CD4-positive, alpha-beta T cell (primary cell): ENCODE measurements around the gene ALPG. TPM values are rescaled to one million over a fixed set of nuclear protein-coding genes. Genes with fewer than 3 reads are reported as not detected.
"Not testable (repeated sequence)": the region's sequence is repeated elsewhere in the genome, so short reads cannot be mapped to it uniquely, and the experiment has no call there.

ENCODE experiments used
- ATAC-seq: fragments of 200-7000 bp; cut with Tn5 transposase; one replicate; pipeline ENCODE4 v1.10.0; 2022; ENCODE audit warnings: mild to moderate bottlenecking; ENCODE audit not compliant: poor library complexity
- CTCF ChIA-PET: fragments of 350-600 bp; sonication (Branson Sonifier 250); formaldehyde crosslinking; loops from one replicate; lab custom pipeline; 2021; ENCODE audit warnings: antibody characterized with exemption, inconsistent platforms; lab: Charles Lee
- POLR2A ChIA-PET: fragments of 350-600 bp; sonication (Branson Sonifier 250); formaldehyde crosslinking; loops from one replicate; lab custom pipeline; 2021; ENCODE audit warnings: antibody characterized with exemption, inconsistent platforms; lab: Charles Lee
- DNase-seq, 14 experiments: peaks; one replicate each; pipeline ENCODE4 v3.0.0-alpha.2; 2013 to 2020; ENCODE audit warnings: mixed read lengths in 2 of 14
- H3K27ac ChIP-seq, 2 donors: one replicate each; pipeline versions ENCODE4 v1.5.1 to v1.7.0; 2013; ENCODE audit warnings: low read length in 2 of 2, low read depth in 1 of 2, mild to moderate bottlenecking in 1 of 2
- H3K27me3 ChIP-seq, 2 experiments: 1 replicate in 1 of 2; 2 replicates in 1 of 2; pipeline versions ENCODE4 v1.6.1 to v1.7.0; 2013; ENCODE audit warnings: low read length in 2 of 2, control low read depth in 1 of 2, mild to moderate bottlenecking in 1 of 2, moderate library complexity in 1 of 2; ENCODE audit not compliant: insufficient read depth in 2 of 2, control insufficient read depth in 1 of 2
- H3K36me3 ChIP-seq: one replicate; pipeline ENCODE4 v1.6.1; 2013; ENCODE audit warnings: low read length, control low read depth; ENCODE audit not compliant: insufficient read depth
- H3K4me1 ChIP-seq: one replicate; pipeline ENCODE4 v1.6.1; 2013; ENCODE audit warnings: low read length, control low read depth; ENCODE audit not compliant: insufficient read depth
- H3K4me3 ChIP-seq: one replicate; pipeline ENCODE4 v1.5.1; 2013; ENCODE audit warnings: mild to moderate bottlenecking, low read length, moderate library complexity
- H3K9me3 ChIP-seq, 2 experiments: 1 replicate in 1 of 2; 2 replicates in 1 of 2; pipeline versions ENCODE4 v1.6.1 to v1.7.0; 2013; ENCODE audit warnings: low read length in 2 of 2, mild to moderate bottlenecking in 2 of 2, control low read depth in 1 of 2, moderate library complexity in 1 of 2; ENCODE audit not compliant: control insufficient read depth in 1 of 2, insufficient read depth in 1 of 2
- H3K27ac Mint-ChIP-seq: one replicate; pipeline ENCODE4 v1.8.0; 2020; ENCODE audit warnings: mixed read lengths
- H3K27me3 Mint-ChIP-seq: one replicate; pipeline ENCODE4 v1.8.0; 2021; ENCODE audit warnings: mixed read lengths
- H3K36me3 Mint-ChIP-seq: one replicate; pipeline ENCODE4 v1.8.0; 2021; ENCODE audit warnings: low read depth, mixed read lengths
- H3K4me1 Mint-ChIP-seq: one replicate; pipeline ENCODE4 v1.8.0; 2021; ENCODE audit warnings: low read depth, mixed read lengths
- H3K4me3 Mint-ChIP-seq: one replicate; pipeline ENCODE4 v1.8.0; 2020; ENCODE audit warnings: mild to moderate bottlenecking, mixed read lengths
- H3K9me3 Mint-ChIP-seq: one replicate; pipeline ENCODE4 v1.8.0; 2020; ENCODE audit warnings: mixed read lengths
- intact Hi-C, 2 experiments: fragments of 100-400 bp; cut with DNase I in 1 of 2; cut with micrococcal nuclease in 1 of 2; formaldehyde crosslinking; loops; one replicate each; pipeline versions ENCODE4 v1.15.1 to v1.9.0; 2023 to 2025; cut with DNase I, micrococcal nuclease
- total RNA-seq, 174 experiments: library from RNA in 2 of 174; stranded (reverse) in 2 of 174; gene quantifications; one replicate each; pipeline ENCODE4 v1.2.3 and lab custom pipeline; 2021 to 2026
- TF ChIP-seq, protein P1 (sequence below): fragments of 200-600 bp; IDR thresholded peaks from one replicate; pipeline ENCODE4 v1.8.0; 2022; ENCODE audit warnings: antibody characterized with exemption, mild to moderate bottlenecking

Gene ALPG
- total RNA-seq, 2 experiments from 2014 or later: not detected

DNA sequence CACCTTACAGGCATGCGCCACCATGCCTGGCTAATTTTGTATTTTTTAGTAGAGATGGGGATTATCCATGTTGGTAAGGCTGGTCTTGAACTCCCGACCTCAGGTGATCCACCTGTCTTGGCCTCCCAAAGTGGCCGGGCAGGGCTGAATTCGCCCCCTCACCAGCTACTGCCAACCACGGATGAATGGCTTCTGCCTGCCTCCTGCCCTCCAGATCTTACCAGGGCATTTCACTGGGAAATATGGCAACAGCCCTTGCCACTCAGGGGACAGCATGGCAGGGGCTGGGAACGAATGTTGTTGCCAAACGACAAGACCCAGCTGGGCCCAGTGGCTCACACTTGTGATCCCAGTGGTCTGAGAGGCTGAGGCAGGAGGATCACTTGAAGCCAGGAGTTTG lies 29.9 kb upstream of the ALPG start:
- H3K27me3 Mint-ChIP-seq: peaks cover under 1% of the 10 kb centered on the region
- H3K9me3 Mint-ChIP-seq: no peaks in the 10 kb centered on the region
- intact Hi-C loops: no loop called here
- Histone ChIP-seq H3K36me3 (no peaks in the 10 kb centered on the region), H3K9me3 (peaks cover 0 to under 1% of the 10 kb centered on the region in 2 experiments), H3K4me3 (no peak overlapping the region), H3K27ac (no peak overlapping the region), H3K4me1 (peaks cover 3% of the 10 kb centered on the region), H3K27me3 (peaks cover 1 to 2% of the 10 kb centered on the region in 2 experiments)
- ATAC-seq: no peak
- no peak overlapping the region for H3K4me3 Mint-ChIP-seq
- H3K36me3 Mint-ChIP-seq: no peaks in the 10 kb centered on the region
- H3K4me1 Mint-ChIP-seq: no peaks in the 10 kb centered on the region
- ChIA-PET CTCF (no interaction called here), POLR2A (no interaction called here)
- H3K27ac Mint-ChIP-seq: no peak overlapping the region
- DNase-seq: no peak
- TF ChIP-seq, protein P1, sequence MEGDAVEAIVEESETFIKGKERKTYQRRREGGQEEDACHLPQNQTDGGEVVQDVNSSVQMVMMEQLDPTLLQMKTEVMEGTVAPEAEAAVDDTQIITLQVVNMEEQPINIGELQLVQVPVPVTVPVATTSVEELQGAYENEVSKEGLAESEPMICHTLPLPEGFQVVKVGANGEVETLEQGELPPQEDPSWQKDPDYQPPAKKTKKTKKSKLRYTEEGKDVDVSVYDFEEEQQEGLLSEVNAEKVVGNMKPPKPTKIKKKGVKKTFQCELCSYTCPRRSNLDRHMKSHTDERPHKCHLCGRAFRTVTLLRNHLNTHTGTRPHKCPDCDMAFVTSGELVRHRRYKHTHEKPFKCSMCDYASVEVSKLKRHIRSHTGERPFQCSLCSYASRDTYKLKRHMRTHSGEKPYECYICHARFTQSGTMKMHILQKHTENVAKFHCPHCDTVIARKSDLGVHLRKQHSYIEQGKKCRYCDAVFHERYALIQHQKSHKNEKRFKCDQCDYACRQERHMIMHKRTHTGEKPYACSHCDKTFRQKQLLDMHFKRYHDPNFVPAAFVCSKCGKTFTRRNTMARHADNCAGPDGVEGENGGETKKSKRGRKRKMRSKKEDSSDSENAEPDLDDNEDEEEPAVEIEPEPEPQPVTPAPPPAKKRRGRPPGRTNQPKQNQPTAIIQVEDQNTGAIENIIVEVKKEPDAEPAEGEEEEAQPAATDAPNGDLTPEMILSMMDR: no peak

DNA sequence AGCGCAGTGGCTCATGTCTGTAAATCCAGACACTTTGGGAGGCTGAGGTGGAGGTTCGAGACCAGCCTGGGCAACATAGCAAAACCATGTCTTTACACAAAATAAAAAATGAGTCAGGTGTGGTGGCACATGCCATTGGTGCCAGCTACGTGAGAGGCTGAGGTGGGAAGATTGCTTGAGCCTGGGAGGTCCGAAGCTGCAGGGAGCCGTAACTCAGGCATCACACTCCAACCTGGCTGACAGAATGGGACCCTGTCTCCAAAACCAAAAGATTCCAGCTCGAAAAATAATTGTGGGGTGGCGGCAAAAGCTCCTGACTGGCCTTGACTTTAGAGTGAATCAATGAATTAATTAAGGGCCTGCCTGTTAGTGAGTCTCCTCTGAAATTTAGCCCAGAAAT lies 29.3 kb upstream of the ALPG start:
- Histone ChIP-seq H3K27ac (no peak overlapping the region), H3K9me3 (peaks cover 0 to 6% of the 10 kb centered on the region in 2 experiments), H3K36me3 (no peaks in the 10 kb centered on the region), H3K4me3 (no peak overlapping the region), H3K4me1 (peaks cover 3% of the 10 kb centered on the region), H3K27me3 (peaks cover 6 to 8% of the 10 kb centered on the region in 2 experiments)
- Mint-ChIP-seq H3K9me3 (no peaks in the 10 kb centered on the region), H3K4me1 (no peaks in the 10 kb centered on the region), H3K27me3 (peaks cover 7% of the 10 kb centered on the region), H3K36me3 (no peaks in the 10 kb centered on the region), H3K27ac (no peak overlapping the region), H3K4me3 (no peak overlapping the region)
- intact Hi-C loops: no loop called here
- no peak for DNase-seq
- POLR2A ChIA-PET: no interaction called here
- no peak for ATAC-seq
- CTCF ChIA-PET: no interaction called here
- TF ChIP-seq, protein P1: no peak

DNA sequence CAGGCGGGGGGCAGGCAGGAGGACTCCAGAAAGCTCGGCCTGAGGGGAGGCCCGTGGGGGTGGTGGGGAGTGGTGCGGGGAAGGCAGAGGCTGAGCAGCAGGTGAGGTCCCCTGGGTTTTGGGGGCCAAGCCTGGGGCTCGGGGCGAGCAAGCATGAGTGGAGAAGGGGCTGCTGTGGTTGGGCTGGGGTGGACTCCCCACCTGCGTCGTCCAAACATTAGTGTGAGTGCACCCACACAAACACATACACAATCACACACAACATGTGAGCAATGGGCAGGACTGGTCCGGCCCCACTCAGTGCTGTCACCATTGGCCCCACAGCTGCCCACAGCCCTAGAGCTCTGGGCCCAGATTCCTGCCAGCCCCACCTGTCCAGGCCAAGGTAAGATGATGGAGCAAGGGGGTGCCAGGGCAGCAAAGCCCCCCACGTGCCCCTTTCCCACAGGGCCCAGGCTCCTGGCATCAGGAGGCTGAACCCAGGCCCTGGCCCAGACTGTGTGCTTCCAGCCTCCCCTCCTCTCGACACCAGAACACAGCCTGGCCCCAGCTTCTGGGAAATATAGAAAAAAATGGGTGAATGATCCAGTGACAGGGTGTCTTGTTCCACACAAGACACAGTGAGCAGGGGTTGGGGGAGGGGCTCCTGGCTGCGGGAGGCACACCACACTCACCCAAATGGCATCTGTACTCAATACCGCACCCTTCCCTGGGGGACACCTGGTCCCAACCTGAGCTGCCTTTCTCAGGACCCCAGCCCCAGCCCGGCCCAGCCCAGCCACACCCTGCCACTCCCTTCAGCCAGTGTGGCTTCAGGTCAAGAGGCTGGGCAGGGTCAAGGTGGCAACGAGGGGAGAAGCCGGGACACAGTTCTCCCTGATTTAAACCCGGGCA lies 28.6 kb upstream of the ALPG start:
- Histone ChIP-seq H3K4me1 (peaks cover 3% of the 10 kb centered on the region), H3K27ac (no peak overlapping the region), H3K9me3 (peaks cover 0 to 6% of the 10 kb centered on the region in 2 experiments), H3K27me3 (peaks cover 6 to 10% of the 10 kb centered on the region in 2 experiments), H3K36me3 (no peaks in the 10 kb centered on the region), H3K4me3 (no peak overlapping the region)
- POLR2A ChIA-PET: no interaction called here
- Mint-ChIP-seq H3K27me3 (peaks cover 15% of the 10 kb centered on the region), H3K4me3 (no peak overlapping the region), H3K27ac (no peak overlapping the region), H3K36me3 (no peaks in the 10 kb centered on the region), H3K4me1 (no peaks in the 10 kb centered on the region), H3K9me3 (no peaks in the 10 kb centered on the region)
- ATAC-seq (no peak), DNase-seq (no peak)
- TF ChIP-seq, protein P1: no peak
- intact Hi-C loops: no loop called here
- CTCF ChIA-PET: no interaction called here

DNA sequence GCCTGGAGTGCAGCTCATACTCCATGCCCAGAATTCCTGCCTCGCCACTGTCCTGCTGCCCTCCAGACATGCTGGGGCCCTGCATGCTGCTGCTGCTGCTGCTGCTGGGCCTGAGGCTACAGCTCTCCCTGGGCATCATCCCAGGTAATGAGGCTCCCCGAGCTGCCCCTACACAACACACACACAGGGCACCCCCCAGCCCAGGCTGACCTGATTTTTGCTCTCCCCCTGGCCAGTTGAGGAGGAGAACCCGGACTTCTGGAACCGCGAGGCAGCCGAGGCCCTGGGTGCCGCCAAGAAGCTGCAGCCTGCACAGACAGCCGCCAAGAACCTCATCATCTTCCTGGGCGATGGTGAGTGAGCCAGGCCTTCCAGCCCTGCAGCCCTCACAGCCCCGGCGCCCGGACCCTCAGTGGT lies 27.9 kb upstream of the ALPG start, which contains the start of gene ALPP:
TSS of gene ALPP (plus strand) at position 17 of the 417 bp plus-strand sequence. CDS start at position 69, 52 bp downstream.
- H3K9me3 ChIP-seq, H3K4me3 Mint-ChIP-seq, H3K36me3 ChIP-seq, intact Hi-C loops, H3K27ac Mint-ChIP-seq, DNase-seq, H3K4me1 ChIP-seq, H3K4me3 ChIP-seq, H3K4me1 Mint-ChIP-seq, POLR2A ChIA-PET, ATAC-seq, H3K9me3 Mint-ChIP-seq, H3K27ac ChIP-seq, CTCF ChIA-PET, H3K36me3 Mint-ChIP-seq: not testable (repeated sequence)
- peaks cover 16% of the 10 kb centered on the region for H3K27me3 Mint-ChIP-seq
- peaks cover 6 to 10% of the 10 kb centered on the region in 2 experiments for H3K27me3 ChIP-seq
